Esophagus squamous epithelium (tissue), 4 donors: Measurements from ENCODE around the gene FRMD4A.

Experiments used
- CTCF ChIP-seq, 6 experiments: fragments of 450-650 bp in 4 of 6; fragments of 200-600 bp in 2 of 6; sonication (generic) in 2 of 6; IDR thresholded peaks; one replicate each; pipeline ENCODE4 v1.5.1; 2016 to 2019; ENCODE audit warnings: antibody characterized with exemption in 6 of 6, mild to moderate bottlenecking in 4 of 6, moderate library complexity in 4 of 6
- POLR2A ChIP-seq, 4 donors: fragments of 450-650 bp; IDR thresholded peaks; one replicate each; pipeline ENCODE4 v1.6.1; 2017; ENCODE audit warnings: antibody characterized with exemption in 4 of 4, mild to moderate bottlenecking in 4 of 4, moderate library complexity in 3 of 4

GRCh38 chr10:14200698-14201544, 129.8 kb downstream of the FRMD4A start:
- TF ChIP-seq CTCF (IDR thresholded peaks at IDR 0.05) (no peak), POLR2A (IDR thresholded peaks at IDR 0.05) (no peak)
